ENCODE results near the gene SCG2.

The SCG2 gene

DNA sequence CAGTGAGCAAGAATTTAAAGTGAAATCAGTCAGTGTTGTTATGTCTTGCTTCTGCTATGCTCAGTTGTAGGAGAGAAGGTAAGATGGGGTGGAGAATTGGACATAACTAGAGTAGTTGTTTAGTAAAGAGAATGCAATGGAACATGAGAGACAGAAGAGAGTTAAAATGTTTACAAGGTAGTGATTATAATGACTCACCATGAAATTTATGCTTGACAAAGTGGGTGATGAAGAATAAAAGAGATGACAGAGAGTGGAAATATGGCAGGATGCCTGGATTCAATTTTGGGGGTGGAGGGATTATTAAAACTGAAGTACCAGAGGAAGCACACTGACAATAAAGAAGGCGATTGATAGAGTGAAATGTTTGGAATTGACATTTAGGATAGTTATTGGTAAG is 10.6 kb downstream of the SCG2 start:
- in situ Hi-C loops (cut with MboI; ENCODE audit: low sequenced_read_pairs, unreplicated experiment) = no loop called here
- TF ChIP-seq, protein P1, sequence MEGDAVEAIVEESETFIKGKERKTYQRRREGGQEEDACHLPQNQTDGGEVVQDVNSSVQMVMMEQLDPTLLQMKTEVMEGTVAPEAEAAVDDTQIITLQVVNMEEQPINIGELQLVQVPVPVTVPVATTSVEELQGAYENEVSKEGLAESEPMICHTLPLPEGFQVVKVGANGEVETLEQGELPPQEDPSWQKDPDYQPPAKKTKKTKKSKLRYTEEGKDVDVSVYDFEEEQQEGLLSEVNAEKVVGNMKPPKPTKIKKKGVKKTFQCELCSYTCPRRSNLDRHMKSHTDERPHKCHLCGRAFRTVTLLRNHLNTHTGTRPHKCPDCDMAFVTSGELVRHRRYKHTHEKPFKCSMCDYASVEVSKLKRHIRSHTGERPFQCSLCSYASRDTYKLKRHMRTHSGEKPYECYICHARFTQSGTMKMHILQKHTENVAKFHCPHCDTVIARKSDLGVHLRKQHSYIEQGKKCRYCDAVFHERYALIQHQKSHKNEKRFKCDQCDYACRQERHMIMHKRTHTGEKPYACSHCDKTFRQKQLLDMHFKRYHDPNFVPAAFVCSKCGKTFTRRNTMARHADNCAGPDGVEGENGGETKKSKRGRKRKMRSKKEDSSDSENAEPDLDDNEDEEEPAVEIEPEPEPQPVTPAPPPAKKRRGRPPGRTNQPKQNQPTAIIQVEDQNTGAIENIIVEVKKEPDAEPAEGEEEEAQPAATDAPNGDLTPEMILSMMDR (IDR thresholded peaks at IDR 0.05; ENCODE audit: borderline replicate concordance, control extremely low read depth, extremely low read depth, insufficient read depth, missing control alignments) = no peak
- no peak for DNase-seq (ENCODE audit: low spot score)

DNA sequence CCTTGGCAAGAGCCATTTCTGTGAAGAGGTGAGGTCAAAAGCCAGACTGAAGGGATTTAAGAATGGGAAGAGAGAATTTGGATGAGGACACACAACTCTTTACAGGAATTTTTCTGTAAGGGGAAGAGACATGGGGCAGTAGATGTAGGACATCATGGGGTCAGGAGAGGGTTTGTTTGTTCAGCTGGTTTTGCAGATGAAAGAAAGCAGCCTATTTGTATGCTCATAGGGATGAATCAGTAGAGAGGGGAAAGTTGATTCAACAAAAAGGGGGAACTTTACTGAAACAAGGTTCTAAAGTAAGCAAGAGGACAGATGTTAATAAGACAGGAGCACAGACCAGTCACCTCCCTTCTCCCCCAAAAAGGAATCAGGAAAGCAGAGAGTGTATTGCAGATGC is 11.2 kb downstream of the SCG2 start:
- no peak for DNase-seq (ENCODE audit: low spot score)
- in situ Hi-C loops (cut with MboI; ENCODE audit: low sequenced_read_pairs, unreplicated experiment) = no loop called here
- TF ChIP-seq, protein P1 (IDR thresholded peaks at IDR 0.05; ENCODE audit: borderline replicate concordance, control extremely low read depth, extremely low read depth, insufficient read depth, missing control alignments) = no peak

DNA sequence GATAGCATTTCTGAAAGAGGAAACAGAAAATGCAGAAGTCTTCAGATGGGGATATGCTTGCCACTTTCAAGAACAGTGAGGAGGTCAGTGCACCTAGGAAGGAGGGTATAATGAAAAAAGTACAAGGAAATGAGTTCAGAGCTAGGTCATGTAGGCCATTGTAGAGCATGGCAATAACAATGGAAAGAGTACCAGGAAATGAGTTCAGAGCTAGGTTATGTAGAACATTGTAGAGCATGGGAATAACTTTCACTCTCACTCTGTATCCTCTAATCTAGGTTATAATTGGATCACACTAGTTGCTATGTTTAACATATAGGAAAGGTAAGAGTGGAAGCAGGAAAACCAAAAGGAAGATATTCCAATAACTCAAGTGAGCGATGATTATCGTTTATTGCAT is 12.3 kb downstream of the SCG2 start:
- in situ Hi-C loops (cut with MboI; ENCODE audit: low sequenced_read_pairs, unreplicated experiment) = no loop called here
- DNase-seq (ENCODE audit: low spot score) = no peak
- TF ChIP-seq, protein P1 (IDR thresholded peaks at IDR 0.05; ENCODE audit: borderline replicate concordance, control extremely low read depth, extremely low read depth, insufficient read depth, missing control alignments) = no peak

DNA sequence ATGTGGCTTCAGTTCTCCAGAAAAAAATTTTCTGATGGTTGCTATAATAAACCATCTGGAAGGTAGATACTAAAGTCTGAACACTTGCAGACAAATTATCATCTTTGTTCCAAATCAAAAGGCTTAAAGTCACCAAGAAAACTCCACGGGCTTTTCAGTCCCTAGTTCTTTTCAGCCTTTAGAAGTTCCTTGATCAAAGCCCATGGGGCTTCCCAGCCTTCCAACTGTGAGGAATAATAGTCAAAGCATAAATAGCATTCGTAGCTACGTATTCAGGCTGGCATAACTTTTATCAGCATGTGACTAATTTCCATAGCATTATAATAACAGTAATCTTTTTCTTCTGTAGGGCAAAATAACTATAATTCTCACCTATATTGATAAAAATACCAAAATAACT is 13.9 kb downstream of the SCG2 start:
- DNase-seq (ENCODE audit: low spot score) = no peak
- TF ChIP-seq, protein P1 (IDR thresholded peaks at IDR 0.05; ENCODE audit: borderline replicate concordance, control extremely low read depth, extremely low read depth, insufficient read depth, missing control alignments) = no peak
- in situ Hi-C loops (cut with MboI; ENCODE audit: low sequenced_read_pairs, unreplicated experiment) = no loop called here

DNA sequence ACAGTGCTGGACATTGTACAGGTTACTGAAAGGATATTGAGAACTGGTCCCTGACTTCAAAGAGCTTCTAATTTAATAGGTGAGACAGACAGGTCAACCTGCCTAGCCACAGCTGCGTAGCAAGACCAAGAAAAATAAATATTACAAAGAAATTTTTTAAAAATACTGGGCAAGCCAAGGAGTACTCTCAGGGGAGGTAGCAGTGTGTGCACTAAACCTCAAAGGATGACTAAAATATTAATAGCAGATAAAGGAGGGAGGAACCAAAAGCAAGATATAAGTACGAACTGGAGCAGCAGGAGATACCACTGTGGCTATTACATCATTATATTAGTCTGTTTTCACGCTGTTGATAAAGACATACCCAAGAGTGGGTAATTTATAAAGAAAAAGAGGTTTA is 14.9 kb downstream of the SCG2 start:
- no peak for DNase-seq (ENCODE audit: low spot score)
- TF ChIP-seq, protein P1 (IDR thresholded peaks at IDR 0.05; ENCODE audit: borderline replicate concordance, control extremely low read depth, extremely low read depth, insufficient read depth, missing control alignments) = no peak
- in situ Hi-C loops (cut with MboI; ENCODE audit: low sequenced_read_pairs, unreplicated experiment) = no loop called here

DNA sequence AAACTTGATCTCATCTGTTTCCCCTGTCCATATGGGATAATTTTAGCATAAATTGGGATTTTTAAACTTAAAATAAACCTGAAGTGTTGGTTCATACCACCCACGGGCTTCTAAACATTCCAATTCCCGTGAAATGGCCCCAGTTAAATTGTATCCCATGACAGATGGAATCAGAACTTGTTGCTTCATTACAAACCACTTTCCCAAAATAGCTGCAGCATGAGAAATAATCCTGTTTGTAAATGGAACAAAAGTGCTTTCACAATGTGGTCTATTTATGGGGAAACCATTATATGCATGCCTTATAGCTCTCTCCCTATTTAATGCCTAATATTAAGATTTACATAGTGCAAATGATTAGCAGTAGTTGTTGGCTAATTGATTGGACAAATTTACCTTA is 15.9 kb downstream of the SCG2 start:
- DNase-seq (ENCODE audit: low spot score) = no peak
- TF ChIP-seq, protein P1 (IDR thresholded peaks at IDR 0.05; ENCODE audit: borderline replicate concordance, control extremely low read depth, extremely low read depth, insufficient read depth, missing control alignments) = no peak
- in situ Hi-C loops (cut with MboI; ENCODE audit: low sequenced_read_pairs, unreplicated experiment) = no loop called here

DNA sequence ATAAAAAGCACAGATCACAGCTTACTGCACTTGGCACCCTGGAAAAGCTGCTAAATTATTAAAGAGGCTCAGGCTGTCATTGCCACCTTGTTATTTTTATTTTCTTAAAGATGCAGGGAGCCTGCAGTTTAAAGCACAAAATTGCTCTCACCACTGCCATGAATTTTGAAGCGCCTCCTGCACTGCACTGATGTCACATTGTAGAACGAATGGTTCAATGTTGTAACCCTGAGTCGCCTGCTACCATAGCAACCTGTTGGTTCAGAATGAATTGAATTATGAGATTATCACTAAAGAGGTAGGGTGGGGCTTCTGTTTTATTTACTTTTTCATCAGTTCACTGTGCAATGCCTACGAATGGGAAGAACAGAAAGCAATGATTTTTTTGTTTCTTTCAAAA is 16.5 kb downstream of the SCG2 start:
- in situ Hi-C loops (cut with MboI; ENCODE audit: low sequenced_read_pairs, unreplicated experiment) = no loop called here

More for the DNA sequence above, 16.5 kb downstream of the SCG2 start:
- no peak for DNase-seq (ENCODE audit: low spot score)
- TF ChIP-seq, protein P1 (IDR thresholded peaks at IDR 0.05; ENCODE audit: borderline replicate concordance, control extremely low read depth, extremely low read depth, insufficient read depth, missing control alignments) = no peak

Measured in GM13976 (cell line).